ENCODE measurements around the gene RNF213.

RNF213 gene

GRCh38 chr17:80429356-80430275 lies 169.0 kb downstream of the RNF213 start:
- no peak for TF ChIP-seq CTCF (IDR thresholded peaks at IDR 0.05; ENCODE audit: extremely low read depth, missing control alignments)
- no peak for DNase-seq (ENCODE audit: low spot score)

GRCh38 chr17:80430446-80431245 lies 170.0 kb downstream of the RNF213 start:
- no peak for DNase-seq (ENCODE audit: low spot score)
- no peak for TF ChIP-seq CTCF (IDR thresholded peaks at IDR 0.05; ENCODE audit: extremely low read depth, missing control alignments)

- no peak for DNase-seq (ENCODE audit: low spot score)
- TF ChIP-seq CTCF (IDR thresholded peaks at IDR 0.05; ENCODE audit: extremely low read depth, missing control alignments): no peak
Observed at GRCh38 chr17:80431246-80432195, 170.9 kb downstream of the RNF213 start.

- DNase-seq (ENCODE audit: low spot score): no peak
Observed at GRCh38 chr17:80432350-80432955, 171.8 kb downstream of the RNF213 start.

GRCh38 chr17:80432961-80433550 lies 172.4 kb downstream of the RNF213 start:
- no peak for DNase-seq (ENCODE audit: low spot score)
- no peak for TF ChIP-seq CTCF (IDR thresholded peaks at IDR 0.05; ENCODE audit: extremely low read depth, missing control alignments)

More at GRCh38 chr17:80432350-80432955, 171.8 kb downstream of the RNF213 start:
- no peak for TF ChIP-seq CTCF (IDR thresholded peaks at IDR 0.05; ENCODE audit: extremely low read depth, missing control alignments)

- DNase-seq (ENCODE audit: low spot score): no peak
- TF ChIP-seq CTCF (IDR thresholded peaks at IDR 0.05; ENCODE audit: extremely low read depth, missing control alignments): no peak
Observed at GRCh38 chr17:80433916-80434666, 173.4 kb downstream of the RNF213 start.

Data from GM20000 (cell line).